Neural crest cell (in vitro differentiated cells): ENCODE results near the gene LRRC74B. TPM values are rescaled to one million over a fixed set of nuclear protein-coding genes. Genes with fewer than 3 reads are reported as not detected.

Source experiments
- DNase-seq: peaks from one replicate; pipeline ENCODE4 v3.0.0; 2021; ENCODE audit warnings: low read depth, mixed read lengths, low spot score
- H3K27ac Mint-ChIP-seq: one replicate; pipeline ENCODE4 v1.8.0; 2021; ENCODE audit warnings: mild to moderate bottlenecking, mixed read lengths; ENCODE audit not compliant: unreplicated experiment
- H3K27me3 Mint-ChIP-seq: 2 replicates; pipeline ENCODE4 v1.8.0; 2021; ENCODE audit warnings: low read depth, mild to moderate bottlenecking, mixed read lengths
- H3K36me3 Mint-ChIP-seq: 2 replicates; pipeline ENCODE4 v1.8.0; 2021; ENCODE audit warnings: low read depth, mild to moderate bottlenecking, mixed read lengths
- H3K4me1 Mint-ChIP-seq: 2 replicates; pipeline ENCODE4 v1.8.0; 2021; ENCODE audit warnings: mixed read lengths
- H3K4me3 Mint-ChIP-seq: one replicate; pipeline ENCODE4 v1.8.0; 2021; ENCODE audit warnings: mild to moderate bottlenecking, mixed read lengths
- H3K9me3 Mint-ChIP-seq: 2 replicates; pipeline ENCODE4 v1.8.0; 2021; ENCODE audit warnings: mixed read lengths
- CTCF ChIP-seq: fragments of 200-600 bp; sonication (generic); conservative IDR thresholded peaks from 2 replicates; pipeline ENCODE4 v1.5.0; 2021; ENCODE audit warnings: antibody characterized with exemption, mild to moderate bottlenecking
- total RNA-seq: library from RNA; stranded (reverse); gene quantifications from 2 replicates; pipeline ENCODE4 v1.2.1, GENCODE V29; 2021

LRRC74B gene
- total RNA-seq, 1 donor from 2014 or later = not detected

- peaks cover 2% of the 10 kb centered on the region for H3K9me3 Mint-ChIP-seq
- no peaks in the 10 kb centered on the region for H3K4me1 Mint-ChIP-seq
- H3K36me3 Mint-ChIP-seq = no peaks in the 10 kb centered on the region
- H3K4me3 Mint-ChIP-seq = no peak overlapping the region
- no peak for TF ChIP-seq CTCF
- H3K27me3 Mint-ChIP-seq = no peaks in the 10 kb centered on the region
- no peak overlapping the region for H3K27ac Mint-ChIP-seq
- no peak for DNase-seq
Measured at GRCh38 chr22:21073023-21073422, 27.3 kb downstream of the LRRC74B start.

DNA sequence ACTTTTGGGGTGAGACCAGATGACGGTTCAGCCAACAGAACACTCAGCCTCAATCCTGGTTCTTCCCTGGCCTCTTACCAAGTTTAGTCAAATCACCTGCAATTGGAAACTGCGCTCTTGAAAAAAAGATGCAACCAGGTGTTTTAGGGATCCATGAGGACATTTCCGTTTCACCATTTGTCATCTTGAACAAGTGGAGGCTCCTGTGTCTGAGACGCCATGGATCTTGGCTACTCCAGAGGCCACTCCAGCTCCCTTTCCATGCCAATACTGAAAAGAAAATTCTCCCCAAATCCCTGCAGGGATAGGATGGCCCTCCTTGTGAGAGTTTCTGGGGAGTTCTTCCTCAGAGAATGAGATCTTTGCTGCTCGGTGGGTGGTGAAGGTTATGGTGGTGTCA lies 27.7 kb downstream of the LRRC74B start:
- Mint-ChIP-seq H3K27ac (no peak overlapping the region), H3K4me1 (no peaks in the 10 kb centered on the region), H3K27me3 (no peaks in the 10 kb centered on the region), H3K4me3 (no peak overlapping the region), H3K36me3 (no peaks in the 10 kb centered on the region), H3K9me3 (peaks cover 2% of the 10 kb centered on the region)
- DNase-seq = no peak
- TF ChIP-seq CTCF = no peak

- no peaks in the 10 kb centered on the region for H3K36me3 Mint-ChIP-seq
- no peaks in the 10 kb centered on the region for H3K27me3 Mint-ChIP-seq
- H3K9me3 Mint-ChIP-seq = peaks cover 2% of the 10 kb centered on the region
- no peak overlapping the region for H3K4me3 Mint-ChIP-seq
- no peaks in the 10 kb centered on the region for H3K4me1 Mint-ChIP-seq
- DNase-seq = no peak
- no peak overlapping the region for H3K27ac Mint-ChIP-seq
- no peak for TF ChIP-seq CTCF
Measured at GRCh38 chr22:21074102-21074715, 28.5 kb downstream of the LRRC74B start.

DNA sequence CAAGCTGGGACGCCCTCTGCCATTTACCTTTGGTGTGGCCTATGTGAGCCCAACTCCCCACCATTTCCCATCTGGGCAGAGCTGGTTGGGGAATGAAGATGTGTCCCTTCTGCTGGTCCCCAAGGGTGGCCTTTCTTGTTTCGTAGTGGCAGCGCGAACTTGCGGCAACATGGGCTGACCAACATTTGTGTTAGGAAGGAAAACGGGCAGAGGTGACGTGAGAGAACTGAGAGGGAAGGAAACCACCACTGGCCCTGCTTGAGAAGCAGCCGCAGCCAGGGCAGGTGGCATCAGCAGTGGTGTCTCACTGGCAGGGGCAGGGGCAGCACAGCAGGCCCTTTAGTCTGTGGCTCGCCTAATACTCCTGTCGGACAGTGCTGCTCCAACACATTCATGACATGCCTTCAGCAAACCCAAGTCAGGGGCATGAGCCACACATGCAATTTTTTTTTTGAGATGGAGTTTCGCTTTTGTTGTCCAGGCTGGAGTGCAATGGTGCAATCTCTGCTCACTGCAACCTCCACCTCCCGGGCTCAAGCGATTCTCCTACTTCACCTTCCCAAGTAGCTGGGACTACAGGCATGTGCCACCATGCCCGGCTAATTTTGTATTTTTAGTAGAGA lies 29.9 kb downstream of the LRRC74B start:
- Mint-ChIP-seq H3K36me3 (no peaks in the 10 kb centered on the region), H3K4me1 (no peaks in the 10 kb centered on the region), H3K4me3 (no peak overlapping the region), H3K9me3 (peaks cover 2% of the 10 kb centered on the region), H3K27ac (no peak overlapping the region), H3K27me3 (no peaks in the 10 kb centered on the region)
- TF ChIP-seq CTCF = no peak
- DNase-seq = no peak

DNA sequence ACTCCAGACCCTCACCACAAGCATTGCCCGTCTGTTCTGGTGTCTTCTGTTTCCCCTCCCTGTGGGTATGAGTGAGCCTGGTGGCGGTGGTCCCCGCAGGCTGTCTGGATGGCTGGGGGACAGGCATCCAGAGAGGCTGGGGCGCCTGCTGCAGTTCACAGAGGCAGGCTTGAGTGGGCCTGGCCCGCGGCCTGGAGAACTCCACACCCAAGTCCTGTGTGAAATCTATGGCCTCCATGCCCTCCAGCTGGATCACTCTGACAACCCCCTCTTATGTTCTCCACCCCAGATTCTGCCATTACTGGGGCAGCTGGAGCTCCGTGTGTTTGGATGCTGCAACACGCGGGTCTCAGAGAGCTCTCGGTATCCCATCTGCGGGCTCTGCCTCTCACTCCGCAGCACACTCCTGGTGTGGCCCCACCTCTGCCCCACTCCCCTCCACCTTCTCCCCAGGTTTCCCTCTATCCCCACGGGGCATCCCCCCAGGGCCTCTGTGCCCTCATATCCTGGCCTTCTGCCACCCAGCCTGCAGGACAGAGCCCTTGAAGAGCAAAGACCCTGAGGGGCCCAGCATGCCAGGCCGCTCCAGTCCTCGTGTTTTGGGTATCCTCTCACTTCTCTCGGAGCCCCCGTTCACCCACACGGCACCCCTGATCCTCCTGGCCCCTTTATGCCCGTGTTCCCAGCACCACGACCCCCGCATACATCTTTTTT lies 31.3 kb downstream of the LRRC74B start:
- Mint-ChIP-seq H3K27me3 (no peaks in the 10 kb centered on the region), H3K27ac (no peak overlapping the region), H3K4me3 (no peak overlapping the region), H3K9me3 (peaks cover 2% of the 10 kb centered on the region), H3K36me3 (no peaks in the 10 kb centered on the region), H3K4me1 (no peaks in the 10 kb centered on the region)
- DNase-seq = no peak
- TF ChIP-seq CTCF = no peak
